Measurements from ENCODE around the gene PLCH2. TPM values are rescaled to one million over a fixed set of nuclear protein-coding genes. Genes with fewer than 3 reads are reported as not detected.

PLCH2 gene
- total and polyA plus RNA-seq, 4 donors, result 3.3 to 19.0 (median 12.1) TPM

DNA sequence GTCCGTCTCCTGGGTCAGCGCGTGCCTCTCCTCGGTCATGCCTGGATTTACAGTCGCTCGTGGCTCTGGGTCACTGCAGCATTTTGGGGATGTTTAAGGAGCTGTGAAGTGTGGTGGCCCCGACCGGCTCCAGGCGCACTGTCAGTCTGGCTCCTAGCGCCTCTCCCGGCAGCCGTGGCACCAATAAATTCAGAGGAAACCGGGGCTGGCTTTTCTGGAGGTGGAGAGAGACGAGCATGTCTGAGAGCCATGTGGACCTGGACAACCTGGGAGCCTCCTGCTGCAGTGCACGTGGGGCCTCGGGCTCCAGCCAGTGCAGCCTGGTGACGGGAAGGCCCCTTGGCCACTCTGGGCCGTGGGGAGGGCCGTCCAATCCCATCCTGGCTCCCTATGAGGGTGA is 17.1 kb downstream of the PLCH2 start:
- H3K27me3 ChIP-seq (ENCODE audit: control insufficient read depth, insufficient read depth, low read length), result no peaks in the 10 kb centered on the region
- peaks cover 17% of the 10 kb centered on the region for H3K4me1 ChIP-seq (ENCODE audit: control insufficient read depth, insufficient read depth, low read length)
- WGBS (ENCODE audit: insufficient coverage), result 49% methylated on average over 19 of the region's 19 CpGs
- no peak overlapping the region for H3K4me3 ChIP-seq (ENCODE audit: low read depth, low read length)
- no peak overlapping the region for H3K27ac ChIP-seq (ENCODE audit: low read depth, low read length)
- no peaks in the 10 kb centered on the region for H3K9me3 ChIP-seq (ENCODE audit: control insufficient read depth, insufficient read depth, low read length)
- DNase-seq (ENCODE audit: low read depth in 4 of 6, low spot score in 6 of 6), result no peak
- peaks cover 78% of the 10 kb centered on the region for H3K36me3 ChIP-seq (ENCODE audit: control insufficient read depth, insufficient read depth, low read length)

DNA sequence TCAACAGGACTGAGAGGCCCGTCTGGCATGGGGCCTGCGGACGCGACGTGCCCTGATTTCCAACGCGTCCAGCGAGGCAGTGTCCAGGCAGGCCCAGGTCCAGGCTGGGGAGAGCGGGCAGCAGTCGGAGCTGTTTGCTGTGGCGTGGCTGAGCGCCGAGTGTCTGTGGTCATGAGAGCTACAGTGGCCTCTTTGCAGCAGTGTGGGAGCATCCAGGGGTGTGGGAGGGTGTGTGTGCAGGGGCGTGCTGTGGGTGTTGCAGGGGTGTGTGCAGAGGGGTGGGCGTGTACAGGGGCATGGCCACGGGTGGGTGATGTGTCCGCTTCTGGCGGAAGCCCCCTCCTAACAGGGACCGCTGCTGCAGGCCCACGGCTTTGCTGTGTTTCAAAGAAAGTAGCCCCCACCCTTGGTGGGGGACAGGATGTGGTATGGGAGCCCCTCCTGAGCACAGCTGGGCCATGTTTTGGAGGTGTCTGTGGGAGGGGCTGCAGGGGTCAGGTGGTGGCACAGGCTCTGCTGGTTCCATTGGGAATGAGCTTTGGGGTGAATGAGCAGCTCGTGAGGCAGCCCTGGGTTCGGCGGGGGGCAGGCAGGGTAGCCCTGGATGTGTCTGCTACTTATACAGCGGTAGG is 17.7 kb downstream of the PLCH2 start:
- no peaks in the 10 kb centered on the region for H3K9me3 ChIP-seq (ENCODE audit: control insufficient read depth, insufficient read depth, low read length)
- no peak overlapping the region for H3K4me3 ChIP-seq (ENCODE audit: low read depth, low read length)
- H3K36me3 ChIP-seq (ENCODE audit: control insufficient read depth, insufficient read depth, low read length), result peaks cover 80% of the 10 kb centered on the region
- no peaks in the 10 kb centered on the region for H3K27me3 ChIP-seq (ENCODE audit: control insufficient read depth, insufficient read depth, low read length)
- 54% methylated on average over 24 of the region's 24 CpGs for WGBS (ENCODE audit: insufficient coverage)
- no peak overlapping the region for H3K27ac ChIP-seq (ENCODE audit: low read depth, low read length)
- peaks cover 17% of the 10 kb centered on the region for H3K4me1 ChIP-seq (ENCODE audit: control insufficient read depth, insufficient read depth, low read length)
- peak in 4 of 6 donors; percentile 53 to 80 (median 70) for DNase-seq (ENCODE audit: low read depth in 4 of 6, low spot score in 6 of 6)

DNA sequence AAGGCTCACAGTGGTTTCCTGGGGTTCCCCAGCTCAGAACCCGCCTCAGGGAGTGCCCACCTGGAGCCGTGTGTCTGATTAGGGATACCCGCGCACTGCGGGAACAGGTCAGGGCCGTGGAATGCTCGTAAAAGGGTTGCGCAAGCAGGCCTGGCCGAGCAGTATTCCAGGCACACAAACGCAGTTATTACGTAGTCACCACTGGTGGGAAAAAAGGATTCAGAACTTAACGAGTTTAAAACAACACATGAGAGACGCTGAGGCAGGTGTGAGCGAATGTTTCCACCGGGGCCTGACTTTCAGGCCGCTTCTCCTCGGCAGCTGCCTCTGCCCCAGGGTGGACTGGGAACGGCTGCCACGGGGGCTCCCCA is 18.2 kb downstream of the PLCH2 start:
- peak in 1 of 6 donors; percentile 45 for DNase-seq (ENCODE audit: low read depth in 4 of 6, low spot score in 6 of 6)
- WGBS (ENCODE audit: insufficient coverage), result 72% methylated on average over 18 of the region's 19 CpGs
- H3K4me3 ChIP-seq (ENCODE audit: low read depth, low read length), result no peak overlapping the region
- peaks cover 17% of the 10 kb centered on the region for H3K4me1 ChIP-seq (ENCODE audit: control insufficient read depth, insufficient read depth, low read length)
- no peaks in the 10 kb centered on the region for H3K27me3 ChIP-seq (ENCODE audit: control insufficient read depth, insufficient read depth, low read length)
- H3K9me3 ChIP-seq (ENCODE audit: control insufficient read depth, insufficient read depth, low read length), result no peaks in the 10 kb centered on the region
- peaks cover 83% of the 10 kb centered on the region for H3K36me3 ChIP-seq (ENCODE audit: control insufficient read depth, insufficient read depth, low read length)
- no peak overlapping the region for H3K27ac ChIP-seq (ENCODE audit: low read depth, low read length)

DNA sequence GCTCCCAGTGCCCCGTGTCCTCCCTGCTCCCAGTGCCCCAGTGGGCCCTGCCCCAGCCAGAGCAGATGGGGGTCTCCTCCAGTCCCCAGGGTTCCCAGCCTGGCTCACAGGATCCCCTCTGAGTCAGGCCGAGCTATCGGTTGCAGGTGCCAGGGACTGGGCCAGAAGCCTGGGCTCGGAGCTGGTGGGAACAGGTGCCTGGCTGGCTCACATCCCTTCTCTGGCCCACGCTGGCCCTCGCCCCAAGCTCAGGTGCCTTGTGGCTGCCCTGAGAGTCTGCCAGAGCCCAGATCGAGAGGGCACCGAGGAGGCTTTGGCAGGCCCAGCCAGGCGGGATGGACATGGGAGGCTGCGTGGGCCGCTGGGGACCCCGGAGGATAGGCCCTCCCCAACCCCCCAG is 18.9 kb downstream of the PLCH2 start:
- WGBS (ENCODE audit: insufficient coverage), result 81% methylated on average over 9 of the region's 12 CpGs
- peaks cover 83% of the 10 kb centered on the region for H3K36me3 ChIP-seq (ENCODE audit: control insufficient read depth, insufficient read depth, low read length)
- peaks cover 18% of the 10 kb centered on the region for H3K4me1 ChIP-seq (ENCODE audit: control insufficient read depth, insufficient read depth, low read length)
- no peak overlapping the region for H3K4me3 ChIP-seq (ENCODE audit: low read depth, low read length)
- H3K27me3 ChIP-seq (ENCODE audit: control insufficient read depth, insufficient read depth, low read length), result no peaks in the 10 kb centered on the region
- H3K27ac ChIP-seq (ENCODE audit: low read depth, low read length), result no peak overlapping the region
- DNase-seq (ENCODE audit: low read depth in 4 of 6, low spot score in 6 of 6), result no peak
- H3K9me3 ChIP-seq (ENCODE audit: control insufficient read depth, insufficient read depth, low read length), result no peaks in the 10 kb centered on the region

DNA sequence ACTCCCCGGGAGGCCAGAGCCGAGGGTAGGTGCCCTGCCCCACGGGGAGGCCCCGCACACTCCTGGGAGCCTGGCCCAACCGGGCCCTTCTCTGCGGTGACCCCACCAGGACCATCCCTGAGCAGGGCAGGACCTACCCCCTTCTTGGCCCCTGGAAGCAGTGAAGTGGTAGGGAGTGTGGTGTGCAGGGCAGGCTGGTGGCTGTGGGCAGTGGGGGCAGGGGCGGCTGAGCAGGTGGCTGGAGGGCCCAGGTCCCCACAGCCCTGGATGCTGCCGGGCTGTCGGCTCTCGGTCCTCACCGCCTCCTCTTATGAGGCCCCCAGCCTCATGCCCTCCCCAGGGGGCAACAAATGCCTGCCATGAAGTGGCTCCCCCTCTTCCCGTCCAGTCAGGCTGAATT is 19.5 kb downstream of the PLCH2 start:
- peaks cover 23% of the 10 kb centered on the region for H3K4me1 ChIP-seq (ENCODE audit: control insufficient read depth, insufficient read depth, low read length)
- no peak overlapping the region for H3K4me3 ChIP-seq (ENCODE audit: low read depth, low read length)
- H3K36me3 ChIP-seq (ENCODE audit: control insufficient read depth, insufficient read depth, low read length), result peaks cover 82% of the 10 kb centered on the region
- no peaks in the 10 kb centered on the region for H3K27me3 ChIP-seq (ENCODE audit: control insufficient read depth, insufficient read depth, low read length)
- 88% methylated on average over 7 of the region's 12 CpGs for WGBS (ENCODE audit: insufficient coverage)
- H3K9me3 ChIP-seq (ENCODE audit: control insufficient read depth, insufficient read depth, low read length), result no peaks in the 10 kb centered on the region
- H3K27ac ChIP-seq (ENCODE audit: low read depth, low read length), result no peak overlapping the region
- DNase-seq (ENCODE audit: low read depth in 4 of 6, low spot score in 6 of 6), result no peak

DNA sequence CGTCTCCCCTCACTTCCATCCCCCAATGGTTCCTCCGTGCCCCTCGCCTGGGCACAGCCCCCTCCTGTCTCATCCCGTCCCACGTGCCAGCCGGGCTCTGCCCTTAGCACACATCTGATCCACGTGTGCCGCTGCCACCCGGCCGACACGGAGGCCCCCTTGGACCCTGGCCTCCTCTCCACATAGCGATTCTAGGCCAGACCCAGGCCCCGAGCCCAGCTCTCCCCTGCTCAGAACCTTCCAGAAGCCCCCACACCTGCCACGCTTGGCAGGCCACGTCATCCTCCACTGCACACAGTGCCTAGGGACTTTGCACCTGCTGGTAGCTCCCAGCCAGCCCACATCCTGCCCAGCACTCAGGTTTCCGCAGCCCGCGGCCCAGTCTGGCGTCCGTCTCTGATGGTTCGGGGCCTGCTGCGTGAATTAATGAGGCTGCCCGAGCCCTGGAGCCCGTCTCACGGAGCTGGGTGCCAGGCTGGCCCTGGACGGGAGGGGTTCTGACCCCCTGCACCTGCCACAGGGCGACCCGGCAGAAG is 20.1 kb downstream of the PLCH2 start:
- 90% methylated on average over 25 of the region's 28 CpGs for WGBS (ENCODE audit: insufficient coverage)
- Histone ChIP-seq H3K4me3 (ENCODE audit: low read depth, low read length) (no peak overlapping the region), H3K27ac (ENCODE audit: low read depth, low read length) (no peak overlapping the region), H3K9me3 (ENCODE audit: control insufficient read depth, insufficient read depth, low read length) (no peaks in the 10 kb centered on the region), H3K4me1 (ENCODE audit: control insufficient read depth, insufficient read depth, low read length) (peaks cover 26% of the 10 kb centered on the region), H3K36me3 (ENCODE audit: control insufficient read depth, insufficient read depth, low read length) (peaks cover 78% of the 10 kb centered on the region), H3K27me3 (ENCODE audit: control insufficient read depth, insufficient read depth, low read length) (no peaks in the 10 kb centered on the region)
- DNase-seq (ENCODE audit: low read depth in 4 of 6, low spot score in 6 of 6), result no peak

DNA sequence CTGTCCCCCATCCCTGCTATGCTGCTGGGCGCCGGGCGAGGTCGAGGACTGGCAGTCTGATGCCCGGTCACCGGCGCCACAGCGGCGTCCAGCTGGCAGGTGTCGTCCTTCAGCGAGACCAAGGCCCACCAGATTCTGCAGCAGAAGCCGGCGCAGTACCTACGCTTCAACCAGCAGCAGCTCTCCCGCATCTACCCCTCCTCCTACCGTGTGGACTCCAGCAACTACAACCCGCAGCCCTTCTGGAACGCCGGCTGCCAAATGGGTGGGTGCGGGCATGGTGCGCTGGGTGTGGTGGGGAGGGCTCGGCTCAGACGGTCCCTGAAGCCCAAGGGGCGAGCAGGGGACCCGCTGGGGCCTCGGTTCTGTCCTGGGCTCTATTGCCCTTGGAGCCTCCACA is 20.7 kb downstream of the PLCH2 start:
- no peak overlapping the region for H3K27ac ChIP-seq (ENCODE audit: low read depth, low read length)
- H3K4me1 ChIP-seq (ENCODE audit: control insufficient read depth, insufficient read depth, low read length), result peaks cover 27% of the 10 kb centered on the region
- H3K36me3 ChIP-seq (ENCODE audit: control insufficient read depth, insufficient read depth, low read length), result peaks cover 78% of the 10 kb centered on the region
- H3K9me3 ChIP-seq (ENCODE audit: control insufficient read depth, insufficient read depth, low read length), result no peaks in the 10 kb centered on the region
- WGBS (ENCODE audit: insufficient coverage), result 94% methylated on average over 21 of the region's 26 CpGs
- no peaks in the 10 kb centered on the region for H3K27me3 ChIP-seq (ENCODE audit: control insufficient read depth, insufficient read depth, low read length)
- H3K4me3 ChIP-seq (ENCODE audit: low read depth, low read length), result no peak overlapping the region
- no peak for DNase-seq (ENCODE audit: low read depth in 4 of 6, low spot score in 6 of 6)

DNA sequence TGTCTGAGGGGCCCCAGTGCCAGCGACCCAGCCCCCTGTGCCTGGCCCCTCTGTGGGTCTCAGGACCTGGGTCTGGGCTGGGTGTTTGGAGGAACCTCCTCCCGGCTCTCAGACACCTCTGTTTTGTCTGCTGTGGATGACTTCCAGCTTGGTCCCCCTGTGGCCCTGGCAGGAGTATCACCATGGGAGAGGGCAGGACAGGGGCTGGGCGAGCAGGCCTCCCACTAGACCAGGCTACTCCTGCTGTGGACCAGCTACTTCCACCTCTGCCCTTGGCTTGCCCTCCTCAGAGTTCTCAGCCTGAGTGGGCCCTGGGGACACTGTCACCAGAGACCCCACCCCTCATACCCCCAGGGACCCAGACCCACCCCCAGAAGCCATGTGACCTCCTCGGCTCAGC is 21.8 kb downstream of the PLCH2 start:
- H3K27ac ChIP-seq (ENCODE audit: low read depth, low read length), result no peak overlapping the region
- H3K4me1 ChIP-seq (ENCODE audit: control insufficient read depth, insufficient read depth, low read length), result peaks cover 23% of the 10 kb centered on the region
- H3K36me3 ChIP-seq (ENCODE audit: control insufficient read depth, insufficient read depth, low read length), result peaks cover 78% of the 10 kb centered on the region
- no peaks in the 10 kb centered on the region for H3K9me3 ChIP-seq (ENCODE audit: control insufficient read depth, insufficient read depth, low read length)
- 77% methylated on average over 3 of the region's 4 CpGs for WGBS (ENCODE audit: insufficient coverage)
- no peak overlapping the region for H3K4me3 ChIP-seq (ENCODE audit: low read depth, low read length)
- no peak for DNase-seq (ENCODE audit: low read depth in 4 of 6, low spot score in 6 of 6)
- H3K27me3 ChIP-seq (ENCODE audit: control insufficient read depth, insufficient read depth, low read length), result no peaks in the 10 kb centered on the region

DNA sequence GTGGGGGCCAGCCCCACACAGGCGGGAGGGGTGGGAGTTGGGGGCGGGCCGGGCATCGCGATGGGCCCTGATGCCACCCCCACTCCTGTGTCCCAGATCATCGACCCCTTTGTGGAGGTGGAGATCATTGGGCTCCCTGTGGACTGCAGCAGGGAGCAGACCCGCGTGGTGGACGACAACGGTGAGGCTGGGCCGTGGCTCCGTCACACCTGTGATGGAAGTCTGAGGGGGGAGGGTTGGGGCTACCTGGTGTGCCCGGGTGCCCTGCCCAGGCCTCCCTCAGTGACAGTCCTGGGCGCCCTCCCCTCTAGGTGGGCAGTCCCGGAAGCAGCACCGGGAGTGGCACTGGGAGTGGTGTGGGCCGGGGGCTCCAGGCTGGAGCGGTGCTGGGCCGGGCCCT is 22.6 kb downstream of the PLCH2 start:
- no peaks in the 10 kb centered on the region for H3K27me3 ChIP-seq (ENCODE audit: control insufficient read depth, insufficient read depth, low read length)
- peaks cover 18% of the 10 kb centered on the region for H3K4me1 ChIP-seq (ENCODE audit: control insufficient read depth, insufficient read depth, low read length)
- H3K4me3 ChIP-seq (ENCODE audit: low read depth, low read length), result no peak overlapping the region
- 80% methylated on average over 17 of the region's 19 CpGs for WGBS (ENCODE audit: insufficient coverage)
- no peak for DNase-seq (ENCODE audit: low read depth in 4 of 6, low spot score in 6 of 6)
- no peak overlapping the region for H3K27ac ChIP-seq (ENCODE audit: low read depth, low read length)
- H3K36me3 ChIP-seq (ENCODE audit: control insufficient read depth, insufficient read depth, low read length), result peaks cover 74% of the 10 kb centered on the region
- no peaks in the 10 kb centered on the region for H3K9me3 ChIP-seq (ENCODE audit: control insufficient read depth, insufficient read depth, low read length)

DNA sequence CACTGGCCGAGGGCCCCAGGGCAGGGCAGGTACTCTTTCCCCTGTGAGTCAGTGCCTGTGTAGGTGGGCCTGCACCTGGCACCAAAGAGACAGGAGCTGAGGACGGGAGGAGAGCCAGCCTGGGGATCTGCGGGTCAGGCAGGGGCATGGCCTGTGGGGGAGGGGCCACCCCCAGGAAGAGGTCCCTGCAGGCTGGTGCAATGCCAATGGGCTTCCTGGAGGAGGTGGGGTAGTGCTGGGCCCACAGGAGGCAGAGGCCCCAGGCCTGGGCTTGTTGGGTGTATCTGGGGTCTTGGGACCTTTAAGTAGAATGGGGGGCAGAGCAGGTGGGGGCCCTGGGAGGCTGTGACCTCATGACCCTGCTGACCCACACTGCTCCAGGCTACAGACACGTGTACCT is 23.2 kb downstream of the PLCH2 start:
- no peak for DNase-seq (ENCODE audit: low read depth in 4 of 6, low spot score in 6 of 6)
- Histone ChIP-seq H3K36me3 (ENCODE audit: control insufficient read depth, insufficient read depth, low read length) (peaks cover 78% of the 10 kb centered on the region), H3K4me1 (ENCODE audit: control insufficient read depth, insufficient read depth, low read length) (peaks cover 17% of the 10 kb centered on the region), H3K27me3 (ENCODE audit: control insufficient read depth, insufficient read depth, low read length) (no peaks in the 10 kb centered on the region), H3K9me3 (ENCODE audit: control insufficient read depth, insufficient read depth, low read length) (no peaks in the 10 kb centered on the region), H3K4me3 (ENCODE audit: low read depth, low read length) (no peak overlapping the region), H3K27ac (ENCODE audit: low read depth, low read length) (no peak overlapping the region)
- WGBS (ENCODE audit: insufficient coverage), result 80% methylated on average over 4 of the region's 4 CpGs
